ENCODE results near the gene SUGCT. TPM values are rescaled to one million over a fixed set of nuclear protein-coding genes. Genes with fewer than 3 reads are reported as not detected.

The SUGCT gene
- total RNA-seq, 1 experiment from 2014 or later: 1.5 TPM

DNA sequence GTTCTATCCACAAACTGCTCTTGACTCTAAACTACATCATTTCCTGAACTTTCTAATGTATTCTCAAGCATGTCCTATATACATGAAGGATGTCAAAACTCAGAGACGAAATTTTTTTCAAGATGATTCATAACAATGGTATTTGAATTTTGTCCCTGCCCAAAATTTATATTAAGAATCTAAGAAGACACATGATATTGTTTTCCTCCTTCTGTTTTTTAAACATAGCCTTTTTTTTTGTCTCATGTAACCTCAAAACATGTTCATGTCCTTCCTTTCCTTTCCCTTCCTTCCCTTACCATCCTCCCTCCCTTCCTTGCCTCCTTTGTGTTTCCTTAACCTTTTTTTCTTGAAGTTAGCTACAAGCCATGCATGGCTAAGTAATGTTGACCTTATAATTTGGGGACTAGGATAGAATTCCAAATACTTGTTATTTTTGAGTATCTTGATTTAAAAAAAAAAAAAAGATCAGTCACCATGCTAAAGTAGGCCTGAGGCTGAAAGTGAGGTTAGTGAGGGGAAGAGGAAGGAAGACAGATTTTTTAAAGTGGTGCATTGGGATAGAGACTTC is 163.0 kb downstream of the SUGCT start:
- Histone ChIP-seq H3K9me3 (ENCODE audit: low read depth, low read length, poor library complexity, severe bottlenecking) (no peaks in the 10 kb centered on the region), H3K36me3 (ENCODE audit: insufficient read depth, low read length, poor library complexity, severe bottlenecking) (no peaks in the 10 kb centered on the region), H3K27me3 (replicated peaks; ENCODE audit: insufficient read depth, low read depth, low read length, poor library complexity) (no peaks in the 10 kb centered on the region), H3K27ac (ENCODE audit: low read depth, low read length, poor library complexity, severe bottlenecking) (no peak overlapping the region), H3K4me1 (ENCODE audit: insufficient read depth, low read length, poor library complexity, severe bottlenecking) (no peaks in the 10 kb centered on the region), H3K4me3 (ENCODE audit: low read depth, low read length, poor library complexity, severe bottlenecking) (no peak overlapping the region)
- intact Hi-C loops (cut with micrococcal nuclease; ENCODE audit: unreplicated experiment): no loop called here
- ChIA-PET POLR2A (ENCODE audit: low non-redundant PET) (no interaction called here), CTCF (no interaction called here)
- BruUV-seq (replicated peaks): no TSS peak
- DNase-seq (ENCODE audit: low spot score): peak; percentile 6
- TF ChIP-seq EZH2 (IDR thresholded peaks at IDR 0.05; ENCODE audit: borderline replicate concordance, low read depth, low read length, poor library complexity, severe bottlenecking): no peak
- TF ChIP-seq, protein P1, sequence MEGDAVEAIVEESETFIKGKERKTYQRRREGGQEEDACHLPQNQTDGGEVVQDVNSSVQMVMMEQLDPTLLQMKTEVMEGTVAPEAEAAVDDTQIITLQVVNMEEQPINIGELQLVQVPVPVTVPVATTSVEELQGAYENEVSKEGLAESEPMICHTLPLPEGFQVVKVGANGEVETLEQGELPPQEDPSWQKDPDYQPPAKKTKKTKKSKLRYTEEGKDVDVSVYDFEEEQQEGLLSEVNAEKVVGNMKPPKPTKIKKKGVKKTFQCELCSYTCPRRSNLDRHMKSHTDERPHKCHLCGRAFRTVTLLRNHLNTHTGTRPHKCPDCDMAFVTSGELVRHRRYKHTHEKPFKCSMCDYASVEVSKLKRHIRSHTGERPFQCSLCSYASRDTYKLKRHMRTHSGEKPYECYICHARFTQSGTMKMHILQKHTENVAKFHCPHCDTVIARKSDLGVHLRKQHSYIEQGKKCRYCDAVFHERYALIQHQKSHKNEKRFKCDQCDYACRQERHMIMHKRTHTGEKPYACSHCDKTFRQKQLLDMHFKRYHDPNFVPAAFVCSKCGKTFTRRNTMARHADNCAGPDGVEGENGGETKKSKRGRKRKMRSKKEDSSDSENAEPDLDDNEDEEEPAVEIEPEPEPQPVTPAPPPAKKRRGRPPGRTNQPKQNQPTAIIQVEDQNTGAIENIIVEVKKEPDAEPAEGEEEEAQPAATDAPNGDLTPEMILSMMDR (conservative IDR thresholded peaks at IDR 0.05; ENCODE audit: low read depth, low read length): no peak

DNA sequence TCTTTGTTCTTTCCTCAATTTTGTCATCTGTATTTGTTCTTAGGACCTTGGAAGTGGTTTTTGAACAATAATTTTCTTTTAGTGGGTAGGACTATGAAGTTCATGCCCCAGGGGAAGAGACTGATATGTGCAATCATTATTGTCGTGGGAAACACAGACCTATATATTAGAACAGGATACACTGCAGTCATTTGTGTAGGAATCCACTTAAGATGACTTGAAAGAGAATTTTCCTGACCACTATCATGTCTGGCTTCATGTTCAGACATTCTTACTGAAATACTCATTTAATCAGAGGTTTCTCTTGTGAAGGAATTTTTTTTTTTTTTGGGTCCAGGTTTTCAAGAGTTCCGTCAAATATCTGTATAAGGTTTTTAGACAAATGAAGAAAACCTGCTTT is 163.6 kb downstream of the SUGCT start:
- no TSS peak for BruUV-seq (replicated peaks)
- Histone ChIP-seq H3K9me3 (ENCODE audit: low read depth, low read length, poor library complexity, severe bottlenecking) (no peaks in the 10 kb centered on the region), H3K4me1 (ENCODE audit: insufficient read depth, low read length, poor library complexity, severe bottlenecking) (no peaks in the 10 kb centered on the region), H3K27ac (ENCODE audit: low read depth, low read length, poor library complexity, severe bottlenecking) (no peak overlapping the region), H3K27me3 (replicated peaks; ENCODE audit: insufficient read depth, low read depth, low read length, poor library complexity) (no peaks in the 10 kb centered on the region), H3K36me3 (ENCODE audit: insufficient read depth, low read length, poor library complexity, severe bottlenecking) (no peaks in the 10 kb centered on the region), H3K4me3 (ENCODE audit: low read depth, low read length, poor library complexity, severe bottlenecking) (no peak overlapping the region)
- CTCF ChIA-PET: no interaction called here
- POLR2A ChIA-PET (ENCODE audit: low non-redundant PET): no interaction called here
- intact Hi-C loops (cut with micrococcal nuclease; ENCODE audit: unreplicated experiment): no loop called here
- DNase-seq (ENCODE audit: low spot score): no peak
- TF ChIP-seq, protein P1 (conservative IDR thresholded peaks at IDR 0.05; ENCODE audit: low read depth, low read length): no peak
- no peak for TF ChIP-seq EZH2 (IDR thresholded peaks at IDR 0.05; ENCODE audit: borderline replicate concordance, low read depth, low read length, poor library complexity, severe bottlenecking)

DNA sequence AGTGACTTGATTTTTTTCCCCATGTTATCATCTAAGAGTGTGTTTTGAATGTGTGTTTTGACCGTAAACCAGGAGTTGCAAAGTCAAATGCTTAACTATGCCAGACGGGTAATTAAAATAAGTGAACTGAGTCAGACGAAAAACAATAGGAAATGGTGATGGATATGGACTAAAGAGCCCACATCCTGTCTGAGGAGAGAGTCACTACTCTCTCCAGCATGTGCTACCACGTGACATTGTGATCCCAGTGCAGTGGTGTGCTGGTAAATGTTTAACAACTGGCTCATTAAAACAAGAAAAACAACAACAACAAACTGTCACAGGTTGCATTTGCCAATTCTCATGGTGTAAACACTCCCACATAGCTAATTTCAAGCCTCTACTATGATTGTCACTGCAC is 164.3 kb downstream of the SUGCT start:
- H3K4me3 ChIP-seq (ENCODE audit: low read depth, low read length, poor library complexity, severe bottlenecking): no peak overlapping the region
- TF ChIP-seq, protein P1 (conservative IDR thresholded peaks at IDR 0.05; ENCODE audit: low read depth, low read length): no peak
- POLR2A ChIA-PET (ENCODE audit: low non-redundant PET): no interaction called here
- no peak overlapping the region for H3K27ac ChIP-seq (ENCODE audit: low read depth, low read length, poor library complexity, severe bottlenecking)
- peak; percentile 32 for DNase-seq (ENCODE audit: low spot score)
- H3K36me3 ChIP-seq (ENCODE audit: insufficient read depth, low read length, poor library complexity, severe bottlenecking): no peaks in the 10 kb centered on the region
- no peaks in the 10 kb centered on the region for H3K9me3 ChIP-seq (ENCODE audit: low read depth, low read length, poor library complexity, severe bottlenecking)
- no TSS peak for BruUV-seq (replicated peaks)
- CTCF ChIA-PET: no interaction called here
- no peaks in the 10 kb centered on the region for H3K27me3 ChIP-seq (replicated peaks; ENCODE audit: insufficient read depth, low read depth, low read length, poor library complexity)
- intact Hi-C loops (cut with micrococcal nuclease; ENCODE audit: unreplicated experiment): no loop called here
- H3K4me1 ChIP-seq (ENCODE audit: insufficient read depth, low read length, poor library complexity, severe bottlenecking): no peaks in the 10 kb centered on the region

Data from A673 (cell line).